Fibroblast of skin of left biceps (primary cell): ENCODE results near the gene EVA1C.
"Not testable (repeated sequence)": the region's sequence is repeated elsewhere in the genome, so short reads cannot be mapped to it uniquely, and the experiment has no call there.

ENCODE experiments used
- DNase-seq, 2 experiments: peaks; one replicate each; pipeline ENCODE4 v3.0.0-alpha.2; 2013; ENCODE audit warnings: low read depth in 2 of 2

EVA1C gene

GRCh38 chr21:32390537-32391224 is 21.8 kb upstream of the EVA1C start:
- DNase-seq = not testable (repeated sequence)

- DNase-seq = no peak
Measured at GRCh38 chr21:32391755-32392154, 20.8 kb upstream of the EVA1C start.

GRCh38 chr21:32392299-32392879 is 20.1 kb upstream of the EVA1C start:
- DNase-seq = no peak

GRCh38 chr21:32392880-32393676 is 19.4 kb upstream of the EVA1C start, which contains the start of gene URB1:
TSS of gene URB1 (minus strand) at chr21:32393012. CDS start at chr21:32392910, 102 bp downstream.
- DNase-seq = peak; percentile 31 to 43

- no peak for DNase-seq
Measured at GRCh38 chr21:32393677-32394001, 18.9 kb upstream of the EVA1C start.

- peak; percentile 37 to 40 for DNase-seq
Measured at GRCh38 chr21:32403201-32403777, 9.2 kb upstream of the EVA1C start.

- no peak for DNase-seq
Measured at GRCh38 chr21:32406405-32406804, 6.1 kb upstream of the EVA1C start.

GRCh38 chr21:32410291-32410690 is 2.2 kb upstream of the EVA1C start:
- DNase-seq = no peak

GRCh38 chr21:32410916-32411315 is 1.6 kb upstream of the EVA1C start:
- no peak for DNase-seq

- DNase-seq = no peak
Measured at GRCh38 chr21:32411350-32412161, 950 bp upstream of the EVA1C start.

GRCh38 chr21:32413015-32413504 is 554 bp downstream of the EVA1C start:
- DNase-seq = no peak

GRCh38 chr21:32413697-32414578 is 1.4 kb downstream of the EVA1C start:
- DNase-seq = no peak

GRCh38 chr21:32414579-32415358 is 2.3 kb downstream of the EVA1C start:
- DNase-seq = no peak

GRCh38 chr21:32415451-32416398 is 3.2 kb downstream of the EVA1C start:
- no peak for DNase-seq

- no peak for DNase-seq
Measured at GRCh38 chr21:32418146-32418545, 5.6 kb downstream of the EVA1C start.

GRCh38 chr21:32422064-32422463 is 9.6 kb downstream of the EVA1C start:
- no peak for DNase-seq

- DNase-seq = peak; percentile 63 to 72
Measured at GRCh38 chr21:32423320-32424190, 11.0 kb downstream of the EVA1C start.

GRCh38 chr21:32424191-32424535 is 11.7 kb downstream of the EVA1C start:
- no peak for DNase-seq
